ENCODE results near the gene SWI5.

GRCh38 chr9:128323212-128323730 lies 47.2 kb downstream of the SWI5 start:
- TF ChIP-seq GATA2 (IDR thresholded peaks at IDR 0.05; ENCODE audit: low read depth, low read length), result no peak
- TF ChIP-seq GATA3 (IDR thresholded peaks at IDR 0.05; ENCODE audit: low read depth, low read length), result no peak

All from SH-SY5Y (cell line).